Body of pancreas (tissue), 4 donors: ENCODE measurements around the gene SIGLEC1. TPM values are rescaled to one million over a fixed set of nuclear protein-coding genes. Genes with fewer than 3 reads are reported as not detected.
A peak's percentile ranks its signal among the peaks of the same experiment; 100 is the strongest.

Experiments used
- ATAC-seq: fragments of 150-250 bp; one replicate; pipeline ENCODE4 v1.9.1; 2016
- DNase-seq, 4 donors: peaks; one replicate each; pipeline ENCODE4 v3.0.0-alpha.2; 2019
- H3K27ac ChIP-seq, 4 donors: fragments of 200-600 bp; sonication (generic); 1 replicate in 3 of 4; 2 replicates in 1 of 4; pipeline versions ENCODE4 v1.5.1 to v1.6.1; 2016 to 2019; ENCODE audit warnings: mild to moderate bottlenecking in 1 of 4, mixed read lengths in 1 of 4, moderate library complexity in 1 of 4
- H3K27me3 ChIP-seq, 2 donors: fragments of 200-600 bp; sonication (generic); one replicate each; pipeline ENCODE4 v1.6.0; 2016; ENCODE audit warnings: mild to moderate bottlenecking in 1 of 2
- H3K36me3 ChIP-seq, 2 donors: fragments of 200-600 bp; sonication (generic); replicated peaks in 1 of 2; 2 replicates each; pipeline ENCODE4 v1.5.1; 2016; ENCODE audit warnings: low read depth in 2 of 2; ENCODE audit not compliant: insufficient read depth in 1 of 2
- H3K4me1 ChIP-seq: fragments of 200-600 bp; sonication (generic); one replicate; pipeline ENCODE4 v1.6.0; 2016
- H3K4me3 ChIP-seq, 2 donors: fragments of 200-600 bp; sonication (generic); 1 replicate in 1 of 2; 2 replicates in 1 of 2; pipeline ENCODE4 v1.5.1; 2016 to 2019
- H3K9me3 ChIP-seq, 3 donors: fragments of 200-600 bp; sonication (generic); 1 replicate in 2 of 3; 2 replicates in 1 of 3; pipeline ENCODE4 v1.5.1; 2016
- POLR2A ChIP-seq, 3 donors: fragments of 450-650 bp; IDR thresholded peaks; one replicate each; pipeline ENCODE4 v1.6.1; 2016; ENCODE audit warnings: antibody characterized with exemption in 3 of 3, mild to moderate bottlenecking in 2 of 3
- WGBS, 2 donors: methylation state at CpG; one replicate each; pipeline ENCODE4 v1.1.5; 2017; 5-methylcytosine and 5-hydroxymethylcytosine counted together
- intact Hi-C: fragments of 100-400 bp; cut with DNase I; formaldehyde crosslinking; loops from one replicate; pipeline ENCODE4 v1.15.1; 2023
- total RNA-seq, 2 donors: library from RNA; depleted of rRNA; stranded (reverse); fragments of >200 nt; gene quantifications; one replicate each; pipeline ENCODE4 v1.1.0, GENCODE V29; 2016
- TF ChIP-seq, protein P1 (sequence below), 7 experiments: fragments of 450-650 bp in 4 of 7; fragments of 200-600 bp in 3 of 7; sonication (generic) in 3 of 7; IDR thresholded peaks; one replicate each; pipeline ENCODE4 v1.5.1; 2016 to 2019; ENCODE audit warnings: antibody characterized with exemption in 7 of 7

Gene SIGLEC1
- total RNA-seq, 2 donors from 2014 or later: 2.1 to 5.9 TPM

- Histone ChIP-seq H3K9me3 (no peaks in the 10 kb centered on the region), H3K27me3 (peaks cover 0 to 20% of the 10 kb centered on the region in 2 donors), H3K4me1 (peaks cover 8% of the 10 kb centered on the region), H3K4me3 (no peak overlapping the region), H3K36me3 (no peaks in the 10 kb centered on the region), H3K27ac (peak overlapping the region in 1 of 4 donors; percentile 1)
- TF ChIP-seq, protein P1, sequence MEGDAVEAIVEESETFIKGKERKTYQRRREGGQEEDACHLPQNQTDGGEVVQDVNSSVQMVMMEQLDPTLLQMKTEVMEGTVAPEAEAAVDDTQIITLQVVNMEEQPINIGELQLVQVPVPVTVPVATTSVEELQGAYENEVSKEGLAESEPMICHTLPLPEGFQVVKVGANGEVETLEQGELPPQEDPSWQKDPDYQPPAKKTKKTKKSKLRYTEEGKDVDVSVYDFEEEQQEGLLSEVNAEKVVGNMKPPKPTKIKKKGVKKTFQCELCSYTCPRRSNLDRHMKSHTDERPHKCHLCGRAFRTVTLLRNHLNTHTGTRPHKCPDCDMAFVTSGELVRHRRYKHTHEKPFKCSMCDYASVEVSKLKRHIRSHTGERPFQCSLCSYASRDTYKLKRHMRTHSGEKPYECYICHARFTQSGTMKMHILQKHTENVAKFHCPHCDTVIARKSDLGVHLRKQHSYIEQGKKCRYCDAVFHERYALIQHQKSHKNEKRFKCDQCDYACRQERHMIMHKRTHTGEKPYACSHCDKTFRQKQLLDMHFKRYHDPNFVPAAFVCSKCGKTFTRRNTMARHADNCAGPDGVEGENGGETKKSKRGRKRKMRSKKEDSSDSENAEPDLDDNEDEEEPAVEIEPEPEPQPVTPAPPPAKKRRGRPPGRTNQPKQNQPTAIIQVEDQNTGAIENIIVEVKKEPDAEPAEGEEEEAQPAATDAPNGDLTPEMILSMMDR (IDR thresholded peaks at IDR 0.05): no peak
- no peak for TF ChIP-seq POLR2A (IDR thresholded peaks at IDR 0.05)
- DNase-seq (peak in 2 of 4 donors; percentile 19 to 36), ATAC-seq (no peak)
- WGBS, 2 donors: 74 to 77% methylated on average over 18 of the region's 18 CpGs
- intact Hi-C loops: loop anchor here (10.0 kb wide), 2 partner anchors 175 to 395 kb away; no protein-coding TSS in a partner anchor
These were observed 32.4 kb downstream of the SIGLEC1 start for GRCh38 chr20:3679749-3680700.

DNA sequence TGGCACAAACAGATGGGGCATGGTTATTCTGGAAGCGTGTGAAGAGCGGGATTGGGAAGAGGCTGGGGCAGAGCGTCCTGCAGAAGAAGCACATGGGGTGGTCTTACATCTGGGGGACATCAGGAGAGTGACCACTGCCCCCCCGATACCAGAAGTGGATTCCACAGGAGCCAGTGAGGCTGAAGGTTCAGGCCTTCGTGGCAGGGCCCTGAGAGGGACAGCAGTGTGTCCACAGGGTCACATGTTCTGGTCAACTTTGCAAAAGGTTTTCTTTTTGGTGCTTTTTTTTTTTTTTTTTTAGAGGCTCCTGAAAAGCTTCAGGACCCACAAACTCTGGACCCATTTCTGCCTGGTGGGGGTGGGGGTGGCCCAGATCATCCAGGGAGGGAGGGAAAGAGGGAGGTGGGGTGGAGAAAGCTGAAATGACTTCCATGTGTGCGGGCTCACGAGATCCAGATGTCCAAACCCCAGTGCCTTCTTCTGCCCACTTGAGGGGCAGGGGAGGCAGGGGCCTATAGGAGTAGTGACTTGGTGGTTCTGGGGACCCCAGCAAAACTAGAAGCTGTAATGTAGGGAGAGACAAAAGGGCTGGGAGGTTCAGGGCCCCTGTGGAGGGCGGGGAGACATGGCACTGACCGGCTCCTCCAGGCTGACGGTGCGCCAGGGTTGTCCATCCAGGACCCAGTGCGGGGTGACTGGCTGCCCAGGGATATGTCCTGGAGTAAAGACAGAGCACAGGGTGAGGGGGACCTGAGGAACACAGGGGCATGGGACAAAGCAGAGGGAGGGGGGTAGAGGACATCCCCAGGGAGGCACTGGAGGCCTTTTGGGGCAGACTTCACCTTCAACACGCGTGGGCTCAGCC is 33.3 kb downstream of the SIGLEC1 start:
- peaks cover 8% of the 10 kb centered on the region for H3K4me1 ChIP-seq
- H3K9me3 ChIP-seq: no peaks in the 10 kb centered on the region
- peaks cover 0 to 20% of the 10 kb centered on the region in 2 donors for H3K27me3 ChIP-seq
- ATAC-seq (no peak), DNase-seq (no peak)
- TF ChIP-seq, protein P1 (IDR thresholded peaks at IDR 0.05): no peak
- TF ChIP-seq POLR2A (IDR thresholded peaks at IDR 0.05): no peak
- intact Hi-C loops: loop anchor here (10.0 kb wide), 2 partner anchors 176 to 396 kb away; no protein-coding TSS in a partner anchor
- H3K36me3 ChIP-seq: no peaks in the 10 kb centered on the region
- no peak overlapping the region for H3K4me3 ChIP-seq
- H3K27ac ChIP-seq: no peak overlapping the region
- WGBS, 2 donors: 80 to 84% methylated on average over 14 of the region's 14 CpGs

DNA sequence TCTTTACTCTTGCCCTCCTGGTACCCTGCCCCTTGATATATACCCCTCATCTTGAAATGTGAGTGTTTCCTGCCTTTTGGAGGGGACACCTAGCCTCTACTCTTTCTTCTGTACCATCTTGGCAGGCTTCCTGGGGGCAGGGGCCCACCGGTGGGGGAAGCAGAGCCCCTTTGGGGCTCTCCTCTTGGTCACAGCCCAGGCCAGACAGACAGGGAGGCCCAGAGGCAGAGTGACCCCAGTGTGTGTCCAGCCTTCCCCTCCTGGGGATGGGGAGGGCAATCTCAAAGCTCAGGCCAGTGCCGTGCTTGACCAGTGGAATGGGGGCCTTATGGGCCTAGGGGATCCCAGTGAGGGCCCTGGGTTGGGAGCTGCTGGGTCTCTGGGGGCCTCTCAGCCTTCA is 34.2 kb downstream of the SIGLEC1 start:
- H3K4me1 ChIP-seq: peaks cover 8% of the 10 kb centered on the region
- ATAC-seq (no peak), DNase-seq (no peak)
- H3K4me3 ChIP-seq: no peak overlapping the region
- intact Hi-C loops: loop anchor here (10.0 kb wide), 2 partner anchors 177 to 397 kb away; no protein-coding TSS in a partner anchor
- peaks cover 0 to 23% of the 10 kb centered on the region in 2 donors for H3K27me3 ChIP-seq
- no peak overlapping the region for H3K27ac ChIP-seq
- 36 to 74% methylated on average over 2 of the region's 2 CpGs for WGBS, 2 donors
- TF ChIP-seq POLR2A (IDR thresholded peaks at IDR 0.05): no peak
- TF ChIP-seq, protein P1 (IDR thresholded peaks at IDR 0.05): no peak
- no peaks in the 10 kb centered on the region for H3K9me3 ChIP-seq
- H3K36me3 ChIP-seq: no peaks in the 10 kb centered on the region

DNA sequence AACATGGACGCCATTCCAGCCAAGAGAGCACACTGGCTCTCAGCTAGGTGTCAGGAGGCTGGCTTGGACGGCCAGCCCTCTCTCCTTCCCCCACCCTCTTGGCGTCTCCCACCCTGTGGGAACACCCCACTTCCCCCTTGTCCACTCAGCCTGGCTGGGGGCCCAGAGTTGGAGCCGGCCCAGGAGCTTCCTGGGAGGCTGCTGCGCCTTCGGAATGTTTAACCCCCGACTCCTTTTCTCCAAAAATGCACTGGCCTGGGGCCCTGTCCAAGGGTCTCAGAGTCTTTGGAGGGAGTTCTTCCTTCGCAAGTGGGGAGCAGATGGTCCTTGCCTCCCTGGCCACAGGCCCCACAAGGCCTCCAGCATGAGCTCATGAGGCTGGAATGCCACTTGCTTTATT is 34.7 kb downstream of the SIGLEC1 start:
- ATAC-seq: no peak
- TF ChIP-seq POLR2A (IDR thresholded peaks at IDR 0.05): no peak
- TF ChIP-seq, protein P1 (IDR thresholded peaks at IDR 0.05): no peak
- Histone ChIP-seq H3K4me3 (no peak overlapping the region), H3K9me3 (no peaks in the 10 kb centered on the region), H3K27ac (no peak overlapping the region), H3K27me3 (peaks cover 0 to 28% of the 10 kb centered on the region in 2 donors), H3K4me1 (peaks cover 12% of the 10 kb centered on the region), H3K36me3 (no peaks in the 10 kb centered on the region)
- DNase-seq: no peak
- 46 to 52% methylated on average over 4 to 8 of the region's 8 CpGs for WGBS, 2 donors
- intact Hi-C loops: loop anchor here (10.0 kb wide), 2 partner anchors 177 to 397 kb away; no protein-coding TSS in a partner anchor
